ENCODE results near the gene PRELP. TPM values are rescaled to one million over a fixed set of nuclear protein-coding genes. Genes with fewer than 3 reads are reported as not detected.
"Not testable (repeated sequence)": the region's sequence is repeated elsewhere in the genome, so short reads cannot be mapped to it uniquely, and the experiment has no call there.

Gene PRELP
- total RNA-seq, 2 donors from 2014 or later = 232 to 244 TPM

GRCh38 chr1:203442821-203443220 is 32.8 kb upstream of the PRELP start:
- TF ChIP-seq, protein P1, sequence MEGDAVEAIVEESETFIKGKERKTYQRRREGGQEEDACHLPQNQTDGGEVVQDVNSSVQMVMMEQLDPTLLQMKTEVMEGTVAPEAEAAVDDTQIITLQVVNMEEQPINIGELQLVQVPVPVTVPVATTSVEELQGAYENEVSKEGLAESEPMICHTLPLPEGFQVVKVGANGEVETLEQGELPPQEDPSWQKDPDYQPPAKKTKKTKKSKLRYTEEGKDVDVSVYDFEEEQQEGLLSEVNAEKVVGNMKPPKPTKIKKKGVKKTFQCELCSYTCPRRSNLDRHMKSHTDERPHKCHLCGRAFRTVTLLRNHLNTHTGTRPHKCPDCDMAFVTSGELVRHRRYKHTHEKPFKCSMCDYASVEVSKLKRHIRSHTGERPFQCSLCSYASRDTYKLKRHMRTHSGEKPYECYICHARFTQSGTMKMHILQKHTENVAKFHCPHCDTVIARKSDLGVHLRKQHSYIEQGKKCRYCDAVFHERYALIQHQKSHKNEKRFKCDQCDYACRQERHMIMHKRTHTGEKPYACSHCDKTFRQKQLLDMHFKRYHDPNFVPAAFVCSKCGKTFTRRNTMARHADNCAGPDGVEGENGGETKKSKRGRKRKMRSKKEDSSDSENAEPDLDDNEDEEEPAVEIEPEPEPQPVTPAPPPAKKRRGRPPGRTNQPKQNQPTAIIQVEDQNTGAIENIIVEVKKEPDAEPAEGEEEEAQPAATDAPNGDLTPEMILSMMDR (IDR thresholded peaks at IDR 0.05) = no peak
- H3K27ac ChIP-seq = no peak overlapping the region
- no peak for ATAC-seq (ENCODE audit: insufficient number of reproducible peaks, low FRiP score, low read depth)

DNA sequence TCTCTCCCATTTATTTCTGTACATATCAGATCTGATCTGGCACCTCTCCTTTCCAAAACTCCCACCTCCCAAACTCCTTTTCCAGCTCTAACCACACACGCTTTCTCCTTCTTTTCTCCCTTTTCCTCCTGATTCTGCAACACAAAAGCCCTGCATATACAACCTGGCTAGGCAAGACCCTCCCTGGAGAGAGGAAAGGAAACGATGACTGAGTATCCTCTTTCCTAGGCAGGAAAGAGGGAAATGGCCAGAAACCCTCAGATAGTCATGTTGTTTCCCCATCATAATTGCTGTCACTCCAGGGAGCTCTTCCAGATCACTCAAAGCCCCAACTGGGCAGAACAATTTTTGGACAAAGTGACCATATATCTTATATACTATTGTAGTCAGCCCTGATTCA is 32.3 kb upstream of the PRELP start:
- H3K4me3 ChIP-seq = no peak overlapping the region
- H3K36me3 ChIP-seq = no peaks in the 10 kb centered on the region
- H3K9me3 ChIP-seq = no peaks in the 10 kb centered on the region
- DNase-seq (ENCODE audit: low spot score) (no peak), ATAC-seq (ENCODE audit: insufficient number of reproducible peaks, low FRiP score, low read depth) (no peak)
- peaks cover 7 to 31% of the 10 kb centered on the region in 2 donors for H3K4me1 ChIP-seq (ENCODE audit: control insufficient read depth in 1 of 2, low read depth in 2 of 2)
- H3K27me3 ChIP-seq (replicated peaks; ENCODE audit: insufficient read depth) = no peaks in the 10 kb centered on the region
- no peak overlapping the region for H3K27ac ChIP-seq
- TF ChIP-seq, protein P1 (IDR thresholded peaks at IDR 0.05) = no peak

More at GRCh38 chr1:203442821-203443220, 32.8 kb upstream of the PRELP start:
- Histone ChIP-seq H3K9me3 (no peaks in the 10 kb centered on the region), H3K4me1 (ENCODE audit: control insufficient read depth in 1 of 2, low read depth in 2 of 2) (peaks cover 7 to 27% of the 10 kb centered on the region in 2 donors), H3K27me3 (replicated peaks; ENCODE audit: insufficient read depth) (no peaks in the 10 kb centered on the region), H3K36me3 (no peaks in the 10 kb centered on the region), H3K4me3 (no peak overlapping the region)
- DNase-seq (ENCODE audit: low spot score) = no peak

- Histone ChIP-seq H3K4me3 (no peak overlapping the region), H3K27me3 (replicated peaks; ENCODE audit: insufficient read depth) (no peaks in the 10 kb centered on the region), H3K9me3 (no peaks in the 10 kb centered on the region), H3K4me1 (ENCODE audit: control insufficient read depth in 1 of 2, low read depth in 2 of 2) (peaks cover 7 to 39% of the 10 kb centered on the region in 2 donors), H3K36me3 (no peaks in the 10 kb centered on the region), H3K27ac (no peak overlapping the region)
- no peak for DNase-seq (ENCODE audit: low spot score)
- no peak for ATAC-seq (ENCODE audit: insufficient number of reproducible peaks, low FRiP score, low read depth)
- TF ChIP-seq, protein P1 (IDR thresholded peaks at IDR 0.05) = no peak
Measured at GRCh38 chr1:203444171-203444576, 31.4 kb upstream of the PRELP start.

DNA sequence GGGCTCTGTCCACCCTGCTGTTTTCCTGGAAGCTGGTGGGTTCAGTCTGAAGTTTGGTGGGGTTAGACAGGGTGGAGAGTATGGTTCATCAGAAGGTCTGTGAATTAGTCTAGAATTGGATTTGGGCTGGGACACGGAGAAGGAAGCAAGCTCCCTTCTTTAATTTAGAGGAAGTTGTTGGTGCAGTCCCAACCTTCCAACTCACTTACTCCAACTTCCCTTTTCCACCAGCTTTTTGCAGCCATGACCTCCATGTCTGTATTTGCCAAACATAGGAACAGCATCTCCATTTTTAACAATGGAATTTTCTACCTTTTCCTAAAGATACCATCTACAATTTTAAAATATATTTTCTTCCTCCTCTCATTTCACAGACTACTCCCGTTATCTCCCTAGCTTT is 28.5 kb upstream of the PRELP start:
- peaks cover 0 to 26% of the 10 kb centered on the region in 2 donors for H3K4me1 ChIP-seq (ENCODE audit: control insufficient read depth in 1 of 2, low read depth in 2 of 2)
- ATAC-seq (ENCODE audit: insufficient number of reproducible peaks, low FRiP score, low read depth) = no peak
- TF ChIP-seq, protein P1 (IDR thresholded peaks at IDR 0.05) = no peak
- no peaks in the 10 kb centered on the region for H3K9me3 ChIP-seq
- H3K36me3 ChIP-seq = no peaks in the 10 kb centered on the region
- no peak for DNase-seq (ENCODE audit: low spot score)
- no peaks in the 10 kb centered on the region for H3K27me3 ChIP-seq (replicated peaks; ENCODE audit: insufficient read depth)
- peak overlapping the region; percentile 54 to 67 for H3K27ac ChIP-seq
- no peak overlapping the region for H3K4me3 ChIP-seq

GRCh38 chr1:203447598-203447997 is 28.0 kb upstream of the PRELP start:
- not testable (repeated sequence) for H3K27me3 ChIP-seq (replicated peaks; ENCODE audit: insufficient read depth); H3K4me3 ChIP-seq; ATAC-seq (ENCODE audit: insufficient number of reproducible peaks, low FRiP score, low read depth); DNase-seq (ENCODE audit: low spot score); H3K36me3 ChIP-seq; H3K9me3 ChIP-seq
- Histone ChIP-seq H3K27ac (peak overlapping the region; percentile 54 to 67), H3K4me1 (ENCODE audit: control insufficient read depth in 1 of 2, low read depth in 2 of 2) (peaks cover 0 to 26% of the 10 kb centered on the region in 2 donors)

- TF ChIP-seq, protein P1 (IDR thresholded peaks at IDR 0.05) = no peak
- Histone ChIP-seq H3K9me3 (no peaks in the 10 kb centered on the region), H3K36me3 (no peaks in the 10 kb centered on the region), H3K27ac (peak overlapping the region; percentile 54 to 67), H3K4me3 (no peak overlapping the region), H3K4me1 (ENCODE audit: control insufficient read depth in 1 of 2, low read depth in 2 of 2) (peaks cover 0 to 26% of the 10 kb centered on the region in 2 donors), H3K27me3 (replicated peaks; ENCODE audit: insufficient read depth) (no peaks in the 10 kb centered on the region)
- ATAC-seq (ENCODE audit: insufficient number of reproducible peaks, low FRiP score, low read depth) (no peak), DNase-seq (ENCODE audit: low spot score) (no peak)
Measured at GRCh38 chr1:203448521-203449061, 27.0 kb upstream of the PRELP start.

Data from thoracic aorta (tissue), 2 donors.